Esophagus muscularis mucosa (tissue), 4 donors: Measurements from ENCODE around the gene GRAMD4.

Experiments
- EP300 ChIP-seq: sonication (generic); formaldehyde crosslinking; IDR thresholded peaks from one replicate; pipeline ENCODE4 v1.6.1; 2017; ENCODE audit warnings: antibody characterized with exemption
- POLR2A ChIP-seq: fragments of 450-650 bp; IDR thresholded peaks from one replicate; pipeline ENCODE4 v1.6.1; 2017; ENCODE audit warnings: antibody characterized with exemption, moderate library complexity, mild to moderate bottlenecking, low read depth
- POLR2AphosphoS5 ChIP-seq, 2 donors: sonication (generic); formaldehyde crosslinking; IDR thresholded peaks; one replicate each; pipeline ENCODE4 v1.6.1; 2017; ENCODE audit warnings: antibody characterized with exemption in 2 of 2
- TF ChIP-seq, protein P1 (sequence below), 3 experiments: fragments of 200-600 bp in 2 of 3; fragments of 450-650 bp in 1 of 3; sonication (generic) in 2 of 3; IDR thresholded peaks; one replicate each; pipeline ENCODE4 v1.5.1; 2017 to 2019; ENCODE audit warnings: antibody characterized with exemption in 3 of 3, mild to moderate bottlenecking in 2 of 3, moderate library complexity in 1 of 3

- TF ChIP-seq POLR2A, result no peak
- TF ChIP-seq, protein P1, sequence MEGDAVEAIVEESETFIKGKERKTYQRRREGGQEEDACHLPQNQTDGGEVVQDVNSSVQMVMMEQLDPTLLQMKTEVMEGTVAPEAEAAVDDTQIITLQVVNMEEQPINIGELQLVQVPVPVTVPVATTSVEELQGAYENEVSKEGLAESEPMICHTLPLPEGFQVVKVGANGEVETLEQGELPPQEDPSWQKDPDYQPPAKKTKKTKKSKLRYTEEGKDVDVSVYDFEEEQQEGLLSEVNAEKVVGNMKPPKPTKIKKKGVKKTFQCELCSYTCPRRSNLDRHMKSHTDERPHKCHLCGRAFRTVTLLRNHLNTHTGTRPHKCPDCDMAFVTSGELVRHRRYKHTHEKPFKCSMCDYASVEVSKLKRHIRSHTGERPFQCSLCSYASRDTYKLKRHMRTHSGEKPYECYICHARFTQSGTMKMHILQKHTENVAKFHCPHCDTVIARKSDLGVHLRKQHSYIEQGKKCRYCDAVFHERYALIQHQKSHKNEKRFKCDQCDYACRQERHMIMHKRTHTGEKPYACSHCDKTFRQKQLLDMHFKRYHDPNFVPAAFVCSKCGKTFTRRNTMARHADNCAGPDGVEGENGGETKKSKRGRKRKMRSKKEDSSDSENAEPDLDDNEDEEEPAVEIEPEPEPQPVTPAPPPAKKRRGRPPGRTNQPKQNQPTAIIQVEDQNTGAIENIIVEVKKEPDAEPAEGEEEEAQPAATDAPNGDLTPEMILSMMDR (IDR thresholded peaks at IDR 0.05), result no peak
- no peak for TF ChIP-seq EP300
- no peak for TF ChIP-seq POLR2AphosphoS5 (IDR thresholded peaks at IDR 0.05)
Measured at GRCh38 chr22:46586531-46587011, 33.6 kb upstream of the GRAMD4 start.
